Activated naive CD4-positive, alpha-beta T cell treated with anti-CD3 and anti-CD28 coated beads, Interleukin-2, amount 50 U/mL, for 24 hours (primary cell): ENCODE results near the gene SPATA46.

Experiments
- H3K27ac Mint-ChIP-seq: one replicate; pipeline ENCODE4 v1.8.0; 2021; ENCODE audit warnings: mild to moderate bottlenecking, mixed read lengths
- H3K27me3 Mint-ChIP-seq: one replicate; pipeline ENCODE4 v1.8.0; 2021; ENCODE audit warnings: mixed read lengths
- H3K36me3 Mint-ChIP-seq: one replicate; pipeline ENCODE4 v1.8.0; 2021; ENCODE audit warnings: mixed read lengths
- H3K4me1 Mint-ChIP-seq: one replicate; pipeline ENCODE4 v1.8.0; 2021; ENCODE audit warnings: mixed read lengths
- H3K4me3 Mint-ChIP-seq: one replicate; pipeline ENCODE4 v1.8.0; 2021; ENCODE audit warnings: mild to moderate bottlenecking, mixed read lengths
- H3K9me3 Mint-ChIP-seq: one replicate; pipeline ENCODE4 v1.8.0; 2021; ENCODE audit warnings: mixed read lengths

The SPATA46 gene

GRCh38 chr1:162398999-162399580 is 22.4 kb upstream of the SPATA46 start:
- no peaks in the 10 kb centered on the region for H3K4me1 Mint-ChIP-seq
- H3K27ac Mint-ChIP-seq: no peak overlapping the region
- H3K27me3 Mint-ChIP-seq: peaks cover 12% of the 10 kb centered on the region
- no peaks in the 10 kb centered on the region for H3K36me3 Mint-ChIP-seq
- H3K9me3 Mint-ChIP-seq: no peaks in the 10 kb centered on the region
- H3K4me3 Mint-ChIP-seq: no peak overlapping the region

- no peaks in the 10 kb centered on the region for H3K4me1 Mint-ChIP-seq
- H3K27me3 Mint-ChIP-seq: peaks cover 13% of the 10 kb centered on the region
- H3K9me3 Mint-ChIP-seq: no peaks in the 10 kb centered on the region
- H3K4me3 Mint-ChIP-seq: no peak overlapping the region
- no peaks in the 10 kb centered on the region for H3K36me3 Mint-ChIP-seq
- H3K27ac Mint-ChIP-seq: no peak overlapping the region
These were observed 21.4 kb upstream of the SPATA46 start for GRCh38 chr1:162397943-162398560.

- H3K4me1 Mint-ChIP-seq: peaks cover 3% of the 10 kb centered on the region
- H3K27ac Mint-ChIP-seq: no peak overlapping the region
- no peak overlapping the region for H3K4me3 Mint-ChIP-seq
- no peaks in the 10 kb centered on the region for H3K9me3 Mint-ChIP-seq
- no peaks in the 10 kb centered on the region for H3K36me3 Mint-ChIP-seq
- peaks cover 12% of the 10 kb centered on the region for H3K27me3 Mint-ChIP-seq
These were observed 20.4 kb upstream of the SPATA46 start for GRCh38 chr1:162397039-162397448.

- H3K36me3 Mint-ChIP-seq: no peaks in the 10 kb centered on the region
- peaks cover 6% of the 10 kb centered on the region for H3K4me1 Mint-ChIP-seq
- peaks cover 12% of the 10 kb centered on the region for H3K27me3 Mint-ChIP-seq
- no peaks in the 10 kb centered on the region for H3K9me3 Mint-ChIP-seq
- no peak overlapping the region for H3K4me3 Mint-ChIP-seq
- no peak overlapping the region for H3K27ac Mint-ChIP-seq
These were observed 19.7 kb upstream of the SPATA46 start for GRCh38 chr1:162396201-162396906.

- no peaks in the 10 kb centered on the region for H3K9me3 Mint-ChIP-seq
- H3K27ac Mint-ChIP-seq: no peak overlapping the region
- H3K36me3 Mint-ChIP-seq: no peaks in the 10 kb centered on the region
- H3K27me3 Mint-ChIP-seq: peaks cover 15% of the 10 kb centered on the region
- no peak overlapping the region for H3K4me3 Mint-ChIP-seq
- peaks cover 12% of the 10 kb centered on the region for H3K4me1 Mint-ChIP-seq
These were observed 15.3 kb upstream of the SPATA46 start for GRCh38 chr1:162391790-162392563.

- no peaks in the 10 kb centered on the region for H3K9me3 Mint-ChIP-seq
- no peak overlapping the region for H3K4me3 Mint-ChIP-seq
- peaks cover 12% of the 10 kb centered on the region for H3K4me1 Mint-ChIP-seq
- no peak overlapping the region for H3K27ac Mint-ChIP-seq
- H3K27me3 Mint-ChIP-seq: peaks cover 12% of the 10 kb centered on the region
- H3K36me3 Mint-ChIP-seq: no peaks in the 10 kb centered on the region
These were observed 13.9 kb upstream of the SPATA46 start for GRCh38 chr1:162390396-162391185.

- Mint-ChIP-seq H3K27me3 (peaks cover 12% of the 10 kb centered on the region), H3K27ac (no peak overlapping the region), H3K9me3 (no peaks in the 10 kb centered on the region), H3K4me3 (no peak overlapping the region), H3K4me1 (peaks cover 12% of the 10 kb centered on the region), H3K36me3 (no peaks in the 10 kb centered on the region)
These were observed 13.3 kb upstream of the SPATA46 start for GRCh38 chr1:162389971-162390370.

- H3K36me3 Mint-ChIP-seq: no peaks in the 10 kb centered on the region
These were observed 12.6 kb upstream of the SPATA46 start for GRCh38 chr1:162389021-162389818.

GRCh38 chr1:162388615-162389014 is 12.0 kb upstream of the SPATA46 start:
- H3K27me3 Mint-ChIP-seq: peaks cover 12% of the 10 kb centered on the region
- no peaks in the 10 kb centered on the region for H3K9me3 Mint-ChIP-seq
- no peak overlapping the region for H3K27ac Mint-ChIP-seq
- H3K4me1 Mint-ChIP-seq: peaks cover 12% of the 10 kb centered on the region
- H3K4me3 Mint-ChIP-seq: no peak overlapping the region
- no peaks in the 10 kb centered on the region for H3K36me3 Mint-ChIP-seq

More at GRCh38 chr1:162389021-162389818, 12.6 kb upstream of the SPATA46 start:
- Mint-ChIP-seq H3K4me1 (peaks cover 12% of the 10 kb centered on the region), H3K27me3 (peaks cover 12% of the 10 kb centered on the region), H3K27ac (no peak overlapping the region), H3K4me3 (no peak overlapping the region), H3K9me3 (no peaks in the 10 kb centered on the region)

- no peak overlapping the region for H3K27ac Mint-ChIP-seq
- H3K36me3 Mint-ChIP-seq: no peaks in the 10 kb centered on the region
- H3K9me3 Mint-ChIP-seq: no peaks in the 10 kb centered on the region
- peaks cover 9% of the 10 kb centered on the region for H3K27me3 Mint-ChIP-seq
- peaks cover 12% of the 10 kb centered on the region for H3K4me1 Mint-ChIP-seq
- H3K4me3 Mint-ChIP-seq: no peak overlapping the region
These were observed 11.5 kb upstream of the SPATA46 start for GRCh38 chr1:162388083-162388594.

GRCh38 chr1:162387226-162388082 is 10.8 kb upstream of the SPATA46 start:
- H3K36me3 Mint-ChIP-seq: no peaks in the 10 kb centered on the region
- H3K9me3 Mint-ChIP-seq: no peaks in the 10 kb centered on the region
- H3K4me1 Mint-ChIP-seq: peaks cover 12% of the 10 kb centered on the region
- no peak overlapping the region for H3K4me3 Mint-ChIP-seq
- peaks cover 8% of the 10 kb centered on the region for H3K27me3 Mint-ChIP-seq
- no peak overlapping the region for H3K27ac Mint-ChIP-seq

- H3K27ac Mint-ChIP-seq: no peak overlapping the region
- H3K27me3 Mint-ChIP-seq: peaks cover 7% of the 10 kb centered on the region
- H3K9me3 Mint-ChIP-seq: no peaks in the 10 kb centered on the region
- peaks cover 6% of the 10 kb centered on the region for H3K4me1 Mint-ChIP-seq
- no peaks in the 10 kb centered on the region for H3K36me3 Mint-ChIP-seq
- no peak overlapping the region for H3K4me3 Mint-ChIP-seq
These were observed 9.9 kb upstream of the SPATA46 start for GRCh38 chr1:162386292-162387225.

GRCh38 chr1:162385702-162386101 is 9.0 kb upstream of the SPATA46 start:
- H3K4me1 Mint-ChIP-seq: peaks cover 6% of the 10 kb centered on the region
- peaks cover 7% of the 10 kb centered on the region for H3K27me3 Mint-ChIP-seq
- no peaks in the 10 kb centered on the region for H3K9me3 Mint-ChIP-seq
- H3K4me3 Mint-ChIP-seq: no peak overlapping the region
- H3K27ac Mint-ChIP-seq: no peak overlapping the region
- H3K36me3 Mint-ChIP-seq: no peaks in the 10 kb centered on the region
